Fibroblast of skin of right quadriceps (primary cell): Measurements from ENCODE around the gene DDX52.
"Not testable (repeated sequence)": the region's sequence is repeated elsewhere in the genome, so short reads cannot be mapped to it uniquely, and the experiment has no call there.

Source experiments
- DNase-seq: peaks from one replicate; pipeline ENCODE4 v3.0.0-alpha.2; 2013

Gene DDX52, protein sequence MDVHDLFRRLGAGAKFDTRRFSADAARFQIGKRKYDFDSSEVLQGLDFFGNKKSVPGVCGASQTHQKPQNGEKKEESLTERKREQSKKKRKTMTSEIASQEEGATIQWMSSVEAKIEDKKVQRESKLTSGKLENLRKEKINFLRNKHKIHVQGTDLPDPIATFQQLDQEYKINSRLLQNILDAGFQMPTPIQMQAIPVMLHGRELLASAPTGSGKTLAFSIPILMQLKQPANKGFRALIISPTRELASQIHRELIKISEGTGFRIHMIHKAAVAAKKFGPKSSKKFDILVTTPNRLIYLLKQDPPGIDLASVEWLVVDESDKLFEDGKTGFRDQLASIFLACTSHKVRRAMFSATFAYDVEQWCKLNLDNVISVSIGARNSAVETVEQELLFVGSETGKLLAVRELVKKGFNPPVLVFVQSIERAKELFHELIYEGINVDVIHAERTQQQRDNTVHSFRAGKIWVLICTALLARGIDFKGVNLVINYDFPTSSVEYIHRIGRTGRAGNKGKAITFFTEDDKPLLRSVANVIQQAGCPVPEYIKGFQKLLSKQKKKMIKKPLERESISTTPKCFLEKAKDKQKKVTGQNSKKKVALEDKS

DNA sequence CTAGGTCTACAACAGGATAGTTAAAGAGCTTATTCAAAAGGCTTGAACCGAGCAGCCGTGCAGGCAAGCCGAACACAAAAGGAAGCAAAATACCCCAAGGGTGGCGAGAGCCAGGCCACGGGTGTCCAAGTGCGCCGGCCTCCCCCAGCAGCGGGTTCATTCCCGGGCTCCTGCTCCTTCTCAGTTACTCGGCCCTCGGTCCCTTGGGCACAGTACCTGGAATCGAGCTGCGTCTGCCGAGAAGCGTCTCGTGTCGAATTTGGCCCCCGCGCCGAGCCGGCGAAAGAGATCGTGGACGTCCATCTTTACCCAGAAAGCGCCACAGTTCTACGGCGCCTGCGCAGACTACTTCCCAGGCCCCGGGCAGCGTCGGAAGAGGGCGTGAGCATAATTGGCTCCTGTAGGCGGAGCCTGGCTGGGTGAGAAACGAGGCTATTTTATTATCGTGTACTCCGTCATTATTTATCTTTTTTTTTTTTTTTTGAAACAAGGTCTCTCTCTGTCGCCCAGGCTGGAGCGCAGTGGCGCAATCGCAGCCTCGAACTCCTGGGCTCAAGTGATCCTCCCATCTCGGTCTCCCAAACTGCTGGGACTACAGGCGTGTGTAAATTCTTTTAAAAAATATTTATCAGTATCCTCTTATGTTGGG, at the start of gene DDX52:
TSS of gene DDX52 (minus strand) at position 329 of the 649 bp plus-strand sequence. CDS start at position 303, 26 bp downstream.
- DNase-seq, result peak; percentile 89

DNA sequence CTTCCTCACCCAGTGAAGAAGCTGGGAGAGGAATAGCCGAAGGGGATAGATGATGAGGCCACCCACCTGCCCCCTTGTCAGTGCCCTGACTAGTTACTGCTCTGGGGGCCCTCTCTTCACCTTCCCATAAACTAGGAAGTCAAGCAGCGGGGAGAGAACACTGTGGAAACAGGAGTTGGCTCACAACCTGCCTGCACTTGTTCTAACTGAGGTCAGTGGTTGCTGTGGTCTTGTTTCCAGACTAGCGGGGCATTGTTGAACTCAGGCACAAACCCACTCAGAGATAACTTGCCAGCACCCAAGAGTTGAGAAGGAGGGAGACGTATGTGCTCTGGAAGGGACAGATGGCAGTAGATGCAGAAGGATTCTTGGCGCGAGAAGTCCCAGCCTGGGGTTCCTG, 48.6 kb upstream of the DDX52 start:
- DNase-seq, result no peak

DNA sequence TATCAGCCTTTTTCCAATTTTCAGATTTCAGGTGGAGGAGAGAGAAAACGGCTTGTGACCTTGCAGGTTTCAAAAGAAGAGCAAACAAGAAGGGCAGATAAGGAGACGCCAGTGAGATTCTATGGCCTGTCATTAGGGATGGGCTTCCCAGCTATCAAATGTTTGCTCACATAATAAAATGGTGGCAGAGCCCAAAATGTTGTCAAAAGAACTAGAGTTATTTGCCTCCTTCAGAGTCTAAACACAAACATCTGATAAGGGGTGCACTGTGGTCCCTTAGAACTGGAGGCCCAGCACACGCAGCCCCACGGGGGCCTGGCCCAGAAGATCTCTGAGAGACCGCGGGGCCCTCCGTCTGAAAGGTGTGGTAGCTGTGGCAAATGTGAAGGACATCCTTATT, 46.1 kb upstream of the DDX52 start:
- no peak for DNase-seq

DNA sequence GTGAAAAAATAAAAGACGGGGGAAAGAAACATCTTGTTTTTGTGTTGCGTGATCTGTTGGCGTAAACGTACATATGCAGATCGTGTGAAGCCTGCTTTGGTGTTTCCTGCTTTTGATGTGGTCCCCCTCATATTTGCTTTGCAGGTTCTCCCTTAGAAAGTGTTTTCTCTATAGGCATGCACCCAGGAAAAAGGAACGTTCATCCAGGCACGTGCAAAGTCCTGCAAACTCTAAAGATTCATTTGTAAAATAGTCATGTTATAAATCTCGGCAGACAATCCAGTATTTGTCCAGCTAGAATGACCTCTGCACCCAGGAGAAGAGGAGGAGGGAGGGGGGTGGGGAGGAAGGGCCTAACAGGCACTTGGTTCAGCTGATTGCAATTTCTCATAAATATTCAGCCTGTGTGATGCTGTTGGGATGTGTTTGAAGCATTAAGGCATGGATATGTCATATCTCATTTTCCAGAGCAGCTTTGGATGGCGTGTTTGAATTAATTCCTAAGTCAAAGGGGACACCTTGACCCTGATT, 40.3 kb upstream of the DDX52 start:
- DNase-seq, result no peak

DNA sequence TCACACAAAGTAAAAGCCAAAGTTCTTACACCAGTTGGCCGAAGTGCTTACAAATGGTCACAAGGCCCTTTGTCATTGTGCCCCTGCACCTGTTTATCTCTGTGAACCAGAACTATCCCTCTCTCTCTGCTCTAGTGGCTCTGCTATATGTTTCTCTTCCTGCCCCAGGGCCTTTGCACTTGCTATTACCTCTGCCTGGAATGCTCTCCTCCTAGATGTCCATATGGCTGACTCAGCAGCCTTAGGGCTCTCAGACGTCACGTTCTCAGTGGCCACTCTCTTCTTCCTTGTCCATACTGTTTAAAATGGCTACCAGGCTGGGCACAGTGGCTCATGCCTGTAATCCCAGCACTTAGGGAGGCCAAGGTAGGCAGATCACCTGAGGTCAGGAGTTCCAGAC, 38.8 kb upstream of the DDX52 start:
- no peak for DNase-seq

DNA sequence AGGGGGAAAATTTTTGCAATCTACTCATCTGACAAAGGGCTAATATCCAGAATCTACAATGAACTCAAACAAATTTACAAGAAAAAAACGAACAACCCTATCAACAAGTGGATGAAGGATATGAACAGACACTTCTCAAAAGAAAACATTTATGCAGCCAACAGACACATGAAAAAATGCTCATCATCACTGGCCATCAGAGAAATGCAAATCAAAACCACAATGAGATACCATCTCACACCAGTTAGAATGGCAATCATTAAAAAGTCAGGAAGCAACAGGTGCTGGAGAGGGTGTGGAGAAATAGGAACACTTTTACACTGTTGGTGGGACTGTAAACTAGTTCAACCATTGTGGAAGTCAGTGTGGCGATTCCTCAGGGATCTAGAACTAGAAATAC, 36.7 kb upstream of the DDX52 start:
- not testable (repeated sequence) for DNase-seq

DNA sequence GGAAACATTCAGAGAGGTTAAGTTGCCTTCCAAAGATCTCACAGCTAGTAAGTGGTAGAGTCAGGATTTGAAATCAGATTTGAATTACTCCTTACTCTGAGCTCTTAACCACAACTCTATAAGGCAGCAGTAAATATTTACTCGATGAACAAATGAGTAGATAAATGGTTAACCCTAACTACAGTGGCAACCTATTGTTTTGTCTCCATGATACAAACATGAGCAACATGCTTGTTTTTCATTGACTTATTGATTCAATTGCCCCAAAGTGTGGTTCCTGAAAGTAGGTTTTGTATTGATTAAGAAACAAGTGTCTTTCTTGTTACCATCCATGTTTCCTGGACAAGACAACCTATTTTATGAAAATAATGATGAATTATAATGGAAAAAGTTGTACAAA, 34.8 kb upstream of the DDX52 start:
- DNase-seq, result no peak

DNA sequence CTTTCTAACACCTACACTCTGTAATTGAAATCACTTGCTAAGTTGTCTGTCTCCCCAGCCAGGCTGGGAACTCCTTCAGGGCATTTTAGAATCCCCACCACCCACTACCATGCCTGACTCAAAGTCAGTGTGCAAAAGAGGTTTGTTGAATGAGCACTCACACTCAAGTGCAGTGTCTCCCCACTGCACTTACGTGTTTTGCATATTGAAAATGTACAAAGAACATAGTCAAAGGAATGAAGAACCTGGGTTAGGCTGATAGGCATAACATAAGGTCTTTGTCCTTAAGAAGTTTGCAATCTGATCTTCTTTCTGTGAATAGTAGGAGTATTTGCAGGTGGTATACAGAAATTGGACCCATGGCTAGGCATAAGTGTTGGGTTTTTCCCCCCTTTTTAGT, 33.8 kb upstream of the DDX52 start:
- DNase-seq, result no peak

DNA sequence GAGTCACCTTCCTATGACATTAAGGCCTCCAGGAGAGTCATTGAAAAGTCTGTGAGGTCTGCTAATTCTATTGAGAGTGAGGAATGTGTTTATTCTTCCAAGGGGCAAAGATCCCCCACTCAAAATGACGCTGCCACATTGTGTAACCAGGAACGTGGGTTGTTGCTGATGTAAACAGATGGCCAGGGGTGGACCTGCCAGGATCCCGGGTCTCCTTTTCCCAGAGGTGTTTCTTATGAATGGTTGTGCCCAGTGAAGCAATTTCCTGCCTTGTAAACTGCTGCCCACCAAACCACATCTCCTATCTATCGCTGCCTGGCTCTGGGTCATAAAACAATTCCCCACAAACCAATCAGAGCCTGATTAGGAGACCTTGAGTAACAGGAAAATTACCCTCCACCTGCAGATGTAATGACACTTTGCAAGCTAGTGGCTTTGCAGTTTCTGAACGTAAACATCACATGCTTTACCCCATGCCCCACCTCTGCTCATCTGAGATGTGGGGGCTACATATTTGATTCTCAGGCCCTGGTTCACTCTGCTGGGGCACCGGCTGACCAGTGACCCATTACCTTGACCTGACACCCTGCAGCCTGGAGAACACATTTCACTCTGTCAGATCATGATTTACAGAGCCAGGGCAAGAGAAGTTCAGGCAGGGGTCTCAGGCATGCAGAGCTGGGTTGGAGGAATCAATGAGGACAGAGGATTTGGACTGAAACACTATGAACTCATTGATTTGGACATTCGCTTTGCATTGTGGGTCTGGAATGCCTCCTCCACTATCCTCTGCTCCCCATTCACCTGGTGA, 33.1 kb upstream of the DDX52 start:
- DNase-seq, result no peak

DNA sequence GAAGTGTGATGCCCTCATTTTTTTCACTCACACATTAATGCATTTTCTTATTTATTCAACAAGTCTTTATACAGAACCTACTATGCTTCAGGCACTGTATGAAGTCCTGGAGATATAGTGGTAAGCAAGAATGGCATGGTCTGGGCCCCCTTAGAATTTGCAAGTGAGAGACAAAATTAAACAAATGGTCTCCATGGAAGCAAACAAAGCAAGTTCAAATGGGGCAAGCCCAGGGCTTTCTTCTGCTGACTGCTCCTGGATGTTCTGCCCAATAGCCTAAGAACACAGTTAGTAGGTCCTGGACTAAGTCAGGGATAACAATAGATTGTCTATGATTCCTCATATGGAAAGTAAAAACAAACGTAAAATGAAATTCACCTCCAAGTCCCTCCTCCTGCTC, 31.3 kb upstream of the DDX52 start:
- no peak for DNase-seq

DNA sequence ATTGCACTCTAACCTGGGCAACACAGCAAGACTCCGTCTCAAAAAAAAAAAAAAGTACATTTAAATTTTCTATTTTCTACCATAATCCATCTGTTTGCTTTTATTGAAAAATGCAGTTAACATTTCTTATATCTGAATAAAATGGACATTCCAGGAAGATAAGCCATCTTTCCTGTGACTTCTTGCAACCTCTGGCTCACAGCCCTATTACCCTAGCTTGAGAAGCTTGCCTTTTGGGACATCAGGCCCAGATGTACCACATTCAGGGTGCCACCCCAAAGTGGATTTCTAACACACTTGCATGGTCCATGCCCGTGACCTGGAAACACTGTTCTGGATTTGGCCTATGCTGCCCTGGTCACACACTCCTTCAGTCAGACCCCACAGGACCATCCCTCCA, 30.1 kb upstream of the DDX52 start:
- DNase-seq, result no peak

DNA sequence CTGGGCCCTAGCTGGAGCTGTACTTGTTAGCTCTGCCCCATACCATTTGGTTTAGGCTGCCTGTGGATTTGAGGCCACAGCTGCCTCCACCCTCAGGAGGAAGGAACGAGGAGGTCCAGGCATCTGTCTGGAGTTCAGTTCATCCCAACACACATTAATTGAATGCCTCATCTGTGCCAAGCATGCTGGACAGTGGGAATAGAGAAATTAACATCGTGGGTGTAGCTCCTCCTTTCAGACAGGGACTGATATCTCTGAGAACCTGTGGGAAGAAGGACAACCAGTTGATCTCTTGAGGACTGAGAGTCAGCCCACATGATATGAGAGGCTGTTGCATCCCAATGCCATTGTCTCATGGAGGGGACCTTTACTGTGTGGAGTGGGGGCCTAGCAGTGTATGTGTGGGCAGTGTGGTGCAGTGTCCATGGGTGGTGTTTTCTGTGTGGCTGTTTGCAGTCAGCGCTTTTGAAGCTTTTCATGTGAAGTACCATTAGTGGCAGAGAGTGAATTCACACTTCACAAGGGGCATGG, 29.4 kb upstream of the DDX52 start:
- peak; percentile 13 for DNase-seq

DNA sequence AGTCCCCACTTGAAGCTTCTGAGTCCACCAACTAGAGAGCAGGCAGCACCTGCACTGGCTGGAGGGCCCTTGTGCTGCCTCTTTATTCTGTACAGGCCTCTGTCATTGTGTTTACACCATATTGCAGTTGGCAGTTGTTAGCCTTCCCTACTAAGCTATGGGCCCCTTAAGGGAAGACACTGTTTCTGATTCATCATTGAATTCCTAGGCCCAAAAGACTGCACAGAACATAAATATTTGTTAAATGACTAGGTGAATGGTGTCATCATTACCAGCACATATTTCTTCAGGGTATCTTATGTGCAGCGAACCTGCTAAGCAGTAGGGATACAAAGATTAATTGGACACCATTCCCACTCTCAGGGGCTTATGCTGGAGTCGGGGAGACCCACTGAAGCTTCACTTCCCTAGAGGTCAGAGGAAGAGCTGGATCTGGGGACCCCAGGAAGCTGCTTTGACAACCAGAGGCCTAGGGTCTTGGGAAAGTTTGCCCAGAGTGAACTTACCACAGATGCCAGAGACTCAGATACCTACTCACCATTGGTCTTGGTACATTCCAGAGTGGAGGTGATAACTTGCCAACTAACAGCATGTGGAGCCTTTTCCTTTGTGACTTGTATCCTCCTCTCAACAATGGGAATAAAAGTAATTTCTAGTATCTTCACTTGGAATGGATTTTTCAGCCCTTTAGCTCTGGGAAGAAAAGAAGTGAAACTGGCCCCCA, 28.7 kb upstream of the DDX52 start:
- DNase-seq, result peak; percentile 94

DNA sequence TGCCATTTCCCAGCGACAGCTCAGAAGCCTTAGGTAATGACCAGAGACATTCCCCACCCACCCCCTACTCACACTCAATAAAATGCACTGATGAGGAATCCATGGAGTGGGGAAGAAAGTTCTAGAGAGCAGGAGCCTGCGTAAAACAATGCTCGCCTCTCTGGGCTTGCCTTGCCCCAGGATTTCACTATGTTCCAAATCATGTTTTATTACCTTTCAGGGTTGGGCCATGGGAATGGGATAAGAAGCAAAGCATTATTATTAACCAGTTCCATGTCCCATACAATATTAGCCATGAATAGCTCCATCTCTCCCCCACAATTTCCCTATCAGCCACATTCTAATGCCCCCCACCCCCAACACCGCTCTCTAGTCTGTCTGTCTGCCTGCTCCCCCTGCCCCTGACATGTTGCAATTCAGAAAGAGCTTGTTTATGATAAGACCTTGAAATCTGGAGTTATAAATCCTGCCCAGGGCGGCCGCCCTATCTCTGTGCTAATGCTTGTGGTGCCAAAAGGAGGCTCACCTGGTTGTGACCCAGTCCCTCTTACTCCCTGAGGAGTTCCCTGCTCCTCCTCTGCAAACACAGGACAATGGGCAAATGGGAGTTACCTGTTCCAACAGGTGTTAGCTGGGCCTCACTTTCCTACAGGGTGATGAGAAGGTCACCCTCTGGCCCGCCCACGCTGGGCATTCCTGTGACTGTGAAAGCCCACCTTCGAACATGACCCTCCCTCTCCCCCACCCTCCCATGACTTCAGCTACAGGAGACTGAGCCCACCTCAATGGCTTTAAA, 28.0 kb upstream of the DDX52 start:
- DNase-seq, result peak; percentile 15

DNA sequence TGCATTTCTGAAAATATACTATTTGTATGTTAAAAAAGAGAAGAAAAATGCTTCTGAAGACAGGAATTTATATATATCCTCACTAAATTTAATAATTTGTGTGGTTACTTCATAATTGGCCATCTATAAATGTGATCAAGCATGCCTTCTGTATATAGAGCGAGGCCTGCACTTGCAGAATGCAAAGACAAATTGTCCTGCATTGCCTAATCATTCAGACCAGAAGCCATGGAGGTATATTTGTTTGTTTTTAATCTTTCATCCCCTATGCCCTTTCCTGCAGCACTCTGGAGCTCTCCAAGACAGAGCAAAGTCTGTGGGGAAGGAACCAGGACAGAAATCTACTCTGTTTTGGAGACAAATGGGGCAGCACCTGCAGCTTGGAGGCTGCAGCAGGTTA, 23.8 kb upstream of the DDX52 start:
- no peak for DNase-seq

DNA sequence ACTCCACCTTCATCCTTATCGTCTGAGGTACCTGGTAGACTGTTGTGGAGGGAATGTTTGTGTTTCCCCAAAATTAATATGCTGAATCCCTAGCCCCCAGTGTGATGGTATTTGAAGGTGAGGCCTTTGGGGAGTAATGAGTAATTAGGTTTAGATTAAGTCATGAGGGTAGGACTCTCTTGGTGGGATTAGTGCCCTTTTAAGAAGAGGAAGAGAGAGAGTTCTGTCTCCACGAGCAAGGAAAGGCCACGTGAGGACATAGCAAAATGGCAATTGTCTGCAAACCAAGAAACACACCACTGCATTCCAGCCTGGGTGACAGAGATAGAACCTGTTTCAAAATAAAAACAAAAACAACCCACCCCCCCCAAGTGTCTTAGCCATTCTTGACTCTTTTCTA, 21.0 kb upstream of the DDX52 start:
- no peak for DNase-seq

DNA sequence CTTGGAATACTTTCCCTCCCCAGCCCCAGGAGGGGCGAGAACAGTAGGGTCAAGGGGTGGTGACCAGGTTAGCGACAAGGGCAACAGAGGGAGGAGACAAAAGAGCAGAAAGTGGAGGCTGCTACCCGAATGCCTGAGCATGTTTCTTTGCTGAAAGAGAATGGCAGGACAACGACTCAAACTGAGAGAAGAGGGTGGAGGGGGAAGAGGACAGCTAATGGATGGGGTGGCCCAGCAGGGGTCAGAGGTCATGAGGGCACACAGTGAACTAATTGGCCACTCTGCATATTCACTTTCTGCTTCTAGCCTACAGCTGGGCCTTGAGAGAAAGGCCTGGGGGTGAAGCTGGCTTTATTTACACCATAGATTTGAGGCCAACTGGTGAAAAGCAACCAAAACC, 19.1 kb upstream of the DDX52 start:
- DNase-seq, result no peak

DNA sequence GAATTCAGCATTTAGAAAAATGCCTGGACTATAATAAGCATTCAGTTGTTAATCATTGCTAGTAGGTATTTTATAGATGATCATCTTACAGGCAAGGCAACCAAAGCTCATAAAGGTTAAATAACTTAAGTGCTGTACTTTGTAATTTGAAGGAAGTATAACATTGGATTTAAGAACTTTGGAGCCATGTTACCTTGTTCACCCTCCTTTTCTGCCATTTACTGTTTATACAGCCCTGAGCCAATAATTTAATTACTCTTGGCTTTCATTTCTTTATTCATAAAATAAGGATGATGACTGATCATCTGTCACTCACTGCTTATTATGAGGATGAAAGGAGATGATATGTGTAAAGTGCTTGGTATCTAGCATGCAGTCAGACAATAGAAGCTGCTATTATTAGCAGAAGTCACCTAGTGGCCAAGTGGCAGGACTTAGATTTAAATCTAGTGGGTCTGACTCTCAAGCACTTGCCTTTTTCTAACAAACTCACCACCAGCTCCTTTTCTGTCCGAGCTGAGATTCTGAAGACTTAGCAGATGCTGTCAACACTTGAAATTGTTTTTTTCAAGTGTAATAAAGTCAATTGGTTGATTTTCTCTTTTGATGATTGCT, 18.3 kb upstream of the DDX52 start:
- DNase-seq, result no peak

DNA sequence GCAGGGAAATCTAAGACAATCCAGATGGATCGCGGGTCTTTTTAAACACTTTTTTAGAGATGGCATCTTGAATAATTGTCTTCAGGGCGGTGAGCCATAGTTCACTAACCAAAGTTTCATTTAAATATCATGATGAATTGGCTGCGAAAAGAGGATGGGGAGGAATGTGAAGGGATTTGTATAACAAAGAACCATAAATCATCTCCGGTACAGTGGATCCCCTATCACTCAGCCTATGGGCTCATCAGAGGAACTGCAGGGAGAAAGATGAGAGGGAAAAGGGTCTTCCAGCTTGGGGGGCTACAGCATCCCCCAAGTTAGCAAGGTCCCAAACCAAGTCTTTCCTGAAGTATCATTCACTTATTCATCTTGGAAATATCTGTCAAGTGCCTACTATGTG, 16.7 kb upstream of the DDX52 start:
- no peak for DNase-seq

DNA sequence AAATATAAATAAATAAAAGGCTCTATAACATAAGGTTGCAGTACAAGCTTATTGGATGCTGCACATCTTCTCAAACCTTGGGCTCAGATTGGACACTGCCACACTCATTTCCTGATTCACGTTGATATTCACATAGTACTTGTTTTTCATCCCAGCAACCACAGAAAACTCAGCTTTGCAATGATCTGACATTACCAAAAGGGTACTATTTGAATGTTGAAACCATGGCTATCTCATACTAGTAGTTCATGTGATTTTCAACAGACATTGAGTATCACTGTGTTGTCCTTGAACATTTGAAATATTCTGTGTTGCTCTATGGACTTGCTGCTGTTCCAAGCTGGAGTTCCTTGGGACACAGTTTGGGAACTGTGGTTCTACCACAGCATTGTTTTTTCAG, 14.0 kb upstream of the DDX52 start:
- DNase-seq, result no peak

DNA sequence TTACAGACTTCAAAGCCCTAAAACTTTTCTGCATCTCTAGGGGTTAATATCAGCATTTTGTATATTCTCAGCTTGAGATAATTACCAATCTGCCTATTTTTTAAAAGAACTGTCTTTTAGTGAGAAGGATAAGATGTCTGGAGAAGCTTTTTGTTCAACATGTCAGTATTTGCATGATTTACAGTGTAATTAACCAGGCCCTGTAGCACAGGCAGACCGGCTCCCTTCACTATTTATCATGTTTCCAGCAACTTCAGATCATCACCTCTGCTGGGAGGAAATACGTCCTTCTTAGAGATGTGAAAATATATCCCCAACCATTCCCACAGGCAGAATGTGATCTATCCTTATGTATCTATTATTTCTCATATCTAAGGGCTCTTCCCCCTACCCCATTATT, 8.6 kb upstream of the DDX52 start:
- DNase-seq, result no peak
